HCT116 (cell line): ENCODE measurements around the gene AIF1L.

Experiments used
- POLR2AphosphoS5 ChIP-seq: IDR thresholded peaks from 2 replicates; pipeline ENCODE4 v1.6.1; 2011; ENCODE audit warnings: mild to moderate bottlenecking, low read depth, low read length, moderate library complexity
- RAD21 ChIP-seq: IDR thresholded peaks from 2 replicates; pipeline ENCODE4 v1.6.1; 2012; ENCODE audit warnings: low read depth, mild to moderate bottlenecking
- SRF ChIP-seq: IDR thresholded peaks from 2 replicates; pipeline ENCODE4 v1.6.1; 2012; ENCODE audit warnings: low read depth
- TF ChIP-seq, protein P1 (sequence below), 3 experiments: fragments of 200-600 bp in 1 of 3; sonication (generic) in 1 of 3; IDR thresholded peaks in 2 of 3; conservative IDR thresholded peaks in 1 of 3; 2 replicates each; pipeline ENCODE4 v1.5.1; 2012 to 2017; ENCODE audit warnings: low read depth in 2 of 3, low read length in 2 of 3, antibody characterized with exemption in 1 of 3, borderline replicate concordance in 1 of 3, control low read depth in 1 of 3, mild to moderate bottlenecking in 1 of 3, mixed read lengths in 1 of 3, mixed run types in 1 of 3, moderate library complexity in 1 of 3; ENCODE audit not compliant: insufficient read depth in 1 of 3

DNA sequence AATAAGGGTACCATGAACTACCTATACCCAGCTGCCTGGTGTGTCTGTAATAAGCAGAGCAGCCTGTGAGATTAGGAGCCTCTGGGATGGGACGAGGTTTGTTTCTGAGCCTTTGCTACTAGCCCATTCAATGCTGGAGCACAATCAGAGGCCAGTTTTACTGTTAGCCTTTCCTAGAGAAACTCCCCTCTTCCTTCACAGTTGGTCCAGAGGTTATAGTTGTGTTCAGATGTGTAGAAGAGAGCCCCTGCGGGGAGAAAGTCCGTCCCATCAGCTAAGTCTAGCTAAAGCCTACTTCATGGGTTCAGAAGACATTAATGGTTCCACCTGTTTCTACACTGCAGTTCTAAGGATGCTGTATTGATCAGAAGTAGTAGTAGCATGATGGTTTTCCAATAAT, 45.8 kb downstream of the AIF1L start:
- TF ChIP-seq, protein P1, sequence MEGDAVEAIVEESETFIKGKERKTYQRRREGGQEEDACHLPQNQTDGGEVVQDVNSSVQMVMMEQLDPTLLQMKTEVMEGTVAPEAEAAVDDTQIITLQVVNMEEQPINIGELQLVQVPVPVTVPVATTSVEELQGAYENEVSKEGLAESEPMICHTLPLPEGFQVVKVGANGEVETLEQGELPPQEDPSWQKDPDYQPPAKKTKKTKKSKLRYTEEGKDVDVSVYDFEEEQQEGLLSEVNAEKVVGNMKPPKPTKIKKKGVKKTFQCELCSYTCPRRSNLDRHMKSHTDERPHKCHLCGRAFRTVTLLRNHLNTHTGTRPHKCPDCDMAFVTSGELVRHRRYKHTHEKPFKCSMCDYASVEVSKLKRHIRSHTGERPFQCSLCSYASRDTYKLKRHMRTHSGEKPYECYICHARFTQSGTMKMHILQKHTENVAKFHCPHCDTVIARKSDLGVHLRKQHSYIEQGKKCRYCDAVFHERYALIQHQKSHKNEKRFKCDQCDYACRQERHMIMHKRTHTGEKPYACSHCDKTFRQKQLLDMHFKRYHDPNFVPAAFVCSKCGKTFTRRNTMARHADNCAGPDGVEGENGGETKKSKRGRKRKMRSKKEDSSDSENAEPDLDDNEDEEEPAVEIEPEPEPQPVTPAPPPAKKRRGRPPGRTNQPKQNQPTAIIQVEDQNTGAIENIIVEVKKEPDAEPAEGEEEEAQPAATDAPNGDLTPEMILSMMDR (IDR thresholded peaks at IDR 0.05 in 2 of 3, conservative IDR thresholded peaks at IDR 0.05 in 1 of 3; ENCODE audit: borderline replicate concordance in 1 of 3, insufficient read depth in 1 of 3, low read depth in 2 of 3, low read length in 2 of 3): no peak
- no peak for TF ChIP-seq RAD21
- no peak for TF ChIP-seq POLR2AphosphoS5
- no peak for TF ChIP-seq SRF
